ENCODE data around the gene ROR1. TPM values are rescaled to one million over a fixed set of nuclear protein-coding genes. Genes with fewer than 3 reads are reported as not detected.

The ROR1 gene
- total RNA-seq, 6 donors from 2014 or later, result 19.7 to 39.8 (median 28.5) TPM

GRCh38 chr1:64111787-64112186 lies 338.0 kb downstream of the ROR1 start:
- Histone ChIP-seq H3K27me3 (no peaks in the 10 kb centered on the region), H3K4me1 (no peaks in the 10 kb centered on the region), H3K4me3 (no peak overlapping the region), H3K36me3 (no peaks in the 10 kb centered on the region), H3K27ac (no peak overlapping the region), H3K9me3 (no peaks in the 10 kb centered on the region)
- TF ChIP-seq POLR2A (IDR thresholded peaks at IDR 0.05), result no peak
- DNase-seq (no peak), ATAC-seq (ENCODE audit: low FRiP score in 2 of 2) (no peak)
- WGBS, 2 donors, result 82 to 94% methylated on average over 3 of the region's 3 CpGs

- H3K4me3 ChIP-seq, result no peak overlapping the region
Measured at GRCh38 chr1:64112281-64112680, 338.5 kb downstream of the ROR1 start.

GRCh38 chr1:64114012-64114525 lies 340.3 kb downstream of the ROR1 start:
- ATAC-seq (ENCODE audit: low FRiP score in 2 of 2) (no peak), DNase-seq (no peak)
- no peak overlapping the region for H3K27ac ChIP-seq
- no peaks in the 10 kb centered on the region for H3K36me3 ChIP-seq
- no peak overlapping the region for H3K4me3 ChIP-seq
- no peaks in the 10 kb centered on the region for H3K27me3 ChIP-seq
- TF ChIP-seq CTCF (IDR thresholded peaks at IDR 0.05) (no peak), POLR2A (IDR thresholded peaks at IDR 0.05) (no peak), EP300 (IDR thresholded peaks at IDR 0.05) (no peak), POLR2AphosphoS5 (IDR thresholded peaks at IDR 0.05) (no peak)
- 81 to 86% methylated on average over 5 of the region's 5 CpGs for WGBS, 2 donors
- H3K9me3 ChIP-seq, result no peaks in the 10 kb centered on the region
- no peaks in the 10 kb centered on the region for H3K4me1 ChIP-seq

More at GRCh38 chr1:64112281-64112680, 338.5 kb downstream of the ROR1 start:
- no peak overlapping the region for H3K27ac ChIP-seq
- no peaks in the 10 kb centered on the region for H3K9me3 ChIP-seq
- WGBS, 2 donors, result 85 to 94% methylated on average over 2 of the region's 2 CpGs
- no peaks in the 10 kb centered on the region for H3K36me3 ChIP-seq
- ATAC-seq (ENCODE audit: low FRiP score in 2 of 2) (no peak), DNase-seq (no peak)
- H3K4me1 ChIP-seq, result no peaks in the 10 kb centered on the region
- H3K27me3 ChIP-seq, result no peaks in the 10 kb centered on the region
- TF ChIP-seq CTCF (IDR thresholded peaks at IDR 0.05), result no peak
- no peak for TF ChIP-seq POLR2AphosphoS5 (IDR thresholded peaks at IDR 0.05)
- no peak for TF ChIP-seq EP300 (IDR thresholded peaks at IDR 0.05)
- no peak for TF ChIP-seq POLR2A (IDR thresholded peaks at IDR 0.05)

GRCh38 chr1:64116537-64116936 lies 342.7 kb downstream of the ROR1 start:
- TF ChIP-seq CTCF (IDR thresholded peaks at IDR 0.05), result no peak
- TF ChIP-seq POLR2A (IDR thresholded peaks at IDR 0.05), result no peak
- TF ChIP-seq EP300 (IDR thresholded peaks at IDR 0.05), result no peak
- no peak for TF ChIP-seq POLR2AphosphoS5 (IDR thresholded peaks at IDR 0.05)
- H3K4me3 ChIP-seq, result no peak overlapping the region
- ATAC-seq (ENCODE audit: low FRiP score in 2 of 2), result no peak
- no peaks in the 10 kb centered on the region for H3K27me3 ChIP-seq
- no peak overlapping the region for H3K27ac ChIP-seq
- no peaks in the 10 kb centered on the region for H3K36me3 ChIP-seq
- no peaks in the 10 kb centered on the region for H3K9me3 ChIP-seq
- WGBS, 2 donors, result 47 to 61% methylated on average over 5 of the region's 5 CpGs
- DNase-seq, result no peak
- H3K4me1 ChIP-seq, result no peaks in the 10 kb centered on the region

GRCh38 chr1:64117492-64117891 lies 343.7 kb downstream of the ROR1 start:
- no peaks in the 10 kb centered on the region for H3K9me3 ChIP-seq
- TF ChIP-seq POLR2A (IDR thresholded peaks at IDR 0.05) (no peak), CTCF (IDR thresholded peaks at IDR 0.05) (no peak), EP300 (IDR thresholded peaks at IDR 0.05) (no peak), POLR2AphosphoS5 (IDR thresholded peaks at IDR 0.05) (no peak)
- DNase-seq, result no peak
- no peaks in the 10 kb centered on the region for H3K27me3 ChIP-seq
- no peak overlapping the region for H3K4me3 ChIP-seq
- WGBS, 2 donors, result 88 to 92% methylated on average over 1 of the region's 1 CpG
- ATAC-seq (ENCODE audit: low FRiP score in 2 of 2), result no peak
- H3K4me1 ChIP-seq, result no peaks in the 10 kb centered on the region
- no peak overlapping the region for H3K27ac ChIP-seq
- no peaks in the 10 kb centered on the region for H3K36me3 ChIP-seq
